Skeletal muscle tissue (tissue), 4 donors: Measurements from ENCODE around the gene HOXB4. TPM values are rescaled to one million over a fixed set of nuclear protein-coding genes. Genes with fewer than 3 reads are reported as not detected.
"Not testable (repeated sequence)": the region's sequence is repeated elsewhere in the genome, so short reads cannot be mapped to it uniquely, and the experiment has no call there.

ENCODE experiments used
- H3K27ac ChIP-seq: one replicate; pipeline ENCODE4 v1.7.0; 2013; ENCODE audit warnings: mild to moderate bottlenecking, low read depth, low read length, inconsistent platforms
- H3K27me3 ChIP-seq, 3 donors: one replicate each; pipeline ENCODE4 v1.7.0; 2013; ENCODE audit warnings: low read length in 3 of 3; ENCODE audit not compliant: control insufficient read depth in 3 of 3, insufficient read depth in 3 of 3
- H3K36me3 ChIP-seq, 3 donors: one replicate each; pipeline ENCODE4 v1.7.0; 2013; ENCODE audit warnings: low read length in 3 of 3; ENCODE audit not compliant: control insufficient read depth in 3 of 3, insufficient read depth in 3 of 3
- H3K4me1 ChIP-seq, 3 donors: one replicate each; pipeline ENCODE4 v1.7.0; 2013; ENCODE audit warnings: low read length in 3 of 3, mild to moderate bottlenecking in 3 of 3; ENCODE audit not compliant: control insufficient read depth in 3 of 3, insufficient read depth in 3 of 3
- H3K4me3 ChIP-seq, 3 donors: one replicate each; pipeline ENCODE4 v1.7.0; 2013; ENCODE audit warnings: low read length in 3 of 3
- H3K9ac ChIP-seq, 3 donors: one replicate each; pipeline ENCODE4 v1.7.0; 2013; ENCODE audit warnings: low read length in 3 of 3, mild to moderate bottlenecking in 3 of 3, moderate library complexity in 2 of 3, low read depth in 1 of 3
- H3K9me3 ChIP-seq, 3 donors: one replicate each; pipeline ENCODE4 v1.7.0; 2013; ENCODE audit warnings: low read length in 3 of 3; ENCODE audit not compliant: control insufficient read depth in 3 of 3
- total RNA-seq: library from RNA; depleted of rRNA; stranded (reverse); fragments of >200 nt; gene quantifications from one replicate; pipeline ENCODE4 v1.2.3, GENCODE V29; 2014
- donor health status: Osteomylitis.

The HOXB4 gene
- total RNA-seq, 1 donor from 2014 or later = 1.0 TPM

DNA sequence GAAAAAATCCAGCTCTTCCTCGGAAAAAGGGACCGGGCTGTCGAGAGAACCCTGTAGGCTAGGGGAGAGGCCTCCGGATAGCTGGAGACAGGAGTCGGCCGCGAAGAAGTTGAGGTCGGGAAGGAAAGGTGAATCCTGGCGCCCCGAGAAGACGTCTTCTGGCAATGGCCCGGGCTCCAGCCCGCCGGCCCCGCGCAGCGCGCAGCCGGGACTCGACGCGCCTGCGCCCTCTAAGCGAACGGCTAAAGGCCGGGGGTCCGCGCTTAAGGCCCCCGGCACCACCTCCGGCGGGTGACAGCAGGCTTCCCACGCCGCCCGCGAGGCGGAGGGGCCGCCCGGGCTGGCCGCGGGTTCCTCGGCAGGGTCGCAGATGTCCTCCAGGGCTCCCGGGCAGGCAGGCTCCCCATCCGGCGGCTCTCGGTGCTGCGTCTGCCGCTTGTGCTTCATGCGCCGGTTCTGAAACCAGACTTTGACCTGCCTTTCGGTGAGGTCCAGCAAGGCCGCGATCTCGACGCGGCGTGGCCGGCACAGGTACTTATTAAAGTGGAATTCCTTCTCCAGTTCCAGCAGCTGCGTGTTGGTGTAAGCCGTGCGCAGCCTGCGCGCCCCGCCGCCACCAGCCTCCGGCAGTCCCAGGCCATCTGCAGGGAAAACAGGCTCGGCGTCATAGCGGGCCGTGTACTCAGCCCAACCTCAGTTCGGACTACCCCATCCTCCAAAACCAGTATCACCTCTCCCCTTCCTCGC lies 34.9 kb downstream of the HOXB4 start:
- Histone ChIP-seq H3K4me3 (peak overlapping the region; percentile 72 to 91 (median 75)), H3K4me1 (peaks cover 4 to 42% (median 5%) of the 10 kb centered on the region in 3 donors), H3K9me3 (no peaks in the 10 kb centered on the region), H3K27ac (peak overlapping the region; percentile 58), H3K27me3 (peaks cover 0 to 67% (median 58%) of the 10 kb centered on the region in 3 donors), H3K36me3 (no peaks in the 10 kb centered on the region), H3K9ac (peak overlapping the region; percentile 45 to 81 (median 76))

- H3K9me3 ChIP-seq = no peaks in the 10 kb centered on the region
- H3K36me3 ChIP-seq = no peaks in the 10 kb centered on the region
- peak overlapping the region; percentile 58 for H3K27ac ChIP-seq
- peak overlapping the region; percentile 45 to 81 (median 76) for H3K9ac ChIP-seq
- H3K4me1 ChIP-seq = peaks cover 4 to 41% (median 5%) of the 10 kb centered on the region in 3 donors
- H3K27me3 ChIP-seq = peaks cover 0 to 63% (median 54%) of the 10 kb centered on the region in 3 donors
- H3K4me3 ChIP-seq = peak overlapping the region; percentile 35 to 91 (median 72)
Measured at GRCh38 chr17:48542698-48543106, 35.4 kb downstream of the HOXB4 start.

DNA sequence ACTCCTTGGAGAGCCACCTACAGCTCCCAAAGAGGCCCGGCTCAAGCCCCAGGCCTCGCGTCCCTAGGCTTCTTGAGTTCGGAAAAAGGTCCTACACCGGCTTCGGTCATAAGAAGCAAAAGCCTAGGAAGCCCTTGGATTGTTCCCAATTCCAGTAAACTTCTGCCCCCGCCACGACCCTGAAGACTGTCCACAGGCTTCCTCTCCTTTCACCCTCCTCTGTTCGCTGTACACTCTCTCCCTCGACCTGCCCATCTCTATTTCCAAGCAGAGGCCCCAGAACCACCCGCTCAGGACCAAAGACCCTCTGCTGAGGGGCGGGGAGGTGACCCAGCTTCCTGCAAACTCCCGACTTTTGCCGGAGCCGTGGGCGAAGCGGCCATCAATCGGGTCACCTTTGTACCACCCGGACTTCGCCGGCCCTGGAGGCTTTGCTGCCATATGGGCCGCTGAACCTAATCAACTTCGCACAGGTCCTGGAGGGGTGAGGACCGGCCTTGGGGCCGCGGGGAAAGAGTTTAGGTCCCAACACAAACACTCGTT lies 36.0 kb downstream of the HOXB4 start:
- Histone ChIP-seq H3K4me3 (peak overlapping the region; percentile 49 to 91 (median 54)), H3K9ac (peak overlapping the region; percentile 50 to 79 (median 53)), H3K9me3 (no peaks in the 10 kb centered on the region), H3K27ac (peak overlapping the region; percentile 62), H3K27me3 (peaks cover 0 to 61% (median 51%) of the 10 kb centered on the region in 3 donors), H3K36me3 (no peaks in the 10 kb centered on the region), H3K4me1 (peaks cover 4 to 37% (median 5%) of the 10 kb centered on the region in 3 donors)

GRCh38 chr17:48541577-48542113 lies 36.5 kb downstream of the HOXB4 start:
- H3K36me3 ChIP-seq = no peaks in the 10 kb centered on the region
- peak overlapping the region; percentile 50 to 79 (median 53) for H3K9ac ChIP-seq
- peaks cover 4 to 32% (median 5%) of the 10 kb centered on the region in 3 donors for H3K4me1 ChIP-seq
- peak overlapping the region; percentile 62 for H3K27ac ChIP-seq
- peaks cover 0 to 56% (median 47%) of the 10 kb centered on the region in 3 donors for H3K27me3 ChIP-seq
- H3K4me3 ChIP-seq = peak overlapping the region; percentile 49 to 91 (median 54)
- H3K9me3 ChIP-seq = no peaks in the 10 kb centered on the region

DNA sequence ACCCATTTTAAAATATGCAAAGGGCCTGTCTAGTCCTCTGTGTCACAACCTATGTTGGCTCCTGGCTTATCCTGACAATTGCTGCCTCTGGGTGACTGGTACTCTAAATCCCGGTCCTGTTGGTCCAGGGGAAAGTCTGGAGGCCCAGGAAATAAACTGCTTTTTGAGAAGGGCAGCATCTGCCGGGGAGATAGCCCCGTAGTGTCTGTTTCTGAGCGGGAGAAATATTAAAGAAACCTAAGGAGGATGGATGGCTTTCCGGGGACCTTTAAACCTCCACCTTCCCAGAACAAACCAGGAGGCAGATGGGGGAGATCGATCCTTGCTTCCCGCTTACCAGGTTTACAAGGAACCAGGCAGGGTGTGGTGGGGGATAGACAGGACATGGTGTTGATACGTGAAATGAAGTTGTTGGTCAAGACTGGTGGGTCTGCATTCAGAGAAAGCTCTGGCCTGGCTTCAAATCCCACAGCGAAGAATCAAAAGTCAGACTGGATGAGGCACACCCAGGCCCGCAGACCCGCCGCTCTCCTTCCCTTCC lies 37.0 kb downstream of the HOXB4 start:
- Histone ChIP-seq H3K4me3 (peak overlapping the region; percentile 15 to 91 (median 45)), H3K4me1 (peaks cover 4 to 29% (median 5%) of the 10 kb centered on the region in 3 donors), H3K27ac (peak overlapping the region; percentile 62), H3K27me3 (peaks cover 0 to 50% (median 47%) of the 10 kb centered on the region in 3 donors), H3K9me3 (no peaks in the 10 kb centered on the region), H3K36me3 (no peaks in the 10 kb centered on the region), H3K9ac (peak overlapping the region in 1 of 3 donors; percentile 79)

DNA sequence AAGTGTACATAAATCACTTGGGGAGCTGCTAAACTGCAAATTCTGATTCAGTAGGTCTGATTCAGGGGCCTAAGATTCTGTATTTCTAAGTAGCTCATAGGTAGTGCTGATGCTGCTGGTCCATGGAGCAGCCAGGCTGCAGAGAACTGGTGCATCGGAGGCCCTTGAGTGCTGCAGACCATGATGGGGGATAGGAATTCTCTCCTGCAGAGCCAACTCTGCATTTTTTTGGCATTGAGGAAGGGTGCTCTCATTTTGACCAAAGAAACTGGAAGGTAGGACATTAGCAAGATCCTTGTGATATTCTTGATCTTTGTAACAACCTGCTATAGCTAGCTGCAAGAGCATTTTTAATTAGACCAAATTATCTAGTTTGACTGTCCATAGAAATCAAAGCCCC lies 37.9 kb downstream of the HOXB4 start:
- Histone ChIP-seq H3K4me3 (no peak overlapping the region), H3K9ac (no peak overlapping the region), H3K27ac (no peak overlapping the region), H3K4me1 (peaks cover 4 to 21% (median 5%) of the 10 kb centered on the region in 3 donors), H3K27me3 (peaks cover 0 to 43% (median 40%) of the 10 kb centered on the region in 3 donors), H3K36me3 (no peaks in the 10 kb centered on the region), H3K9me3 (no peaks in the 10 kb centered on the region)

- Histone ChIP-seq H3K36me3 (no peaks in the 10 kb centered on the region), H3K27ac (no peak overlapping the region), H3K9ac (no peak overlapping the region), H3K4me3 (no peak overlapping the region), H3K27me3 (peaks cover 0 to 40% (median 37%) of the 10 kb centered on the region in 3 donors), H3K4me1 (peaks cover 4 to 18% (median 5%) of the 10 kb centered on the region in 3 donors), H3K9me3 (no peaks in the 10 kb centered on the region)
Measured at GRCh38 chr17:48539177-48539576, 39.0 kb downstream of the HOXB4 start.

GRCh38 chr17:48537316-48537715 lies 40.8 kb downstream of the HOXB4 start:
- no peak overlapping the region for H3K9ac ChIP-seq
- no peak overlapping the region for H3K27ac ChIP-seq
- H3K27me3 ChIP-seq = peaks cover 0 to 33% (median 24%) of the 10 kb centered on the region in 3 donors
- H3K9me3 ChIP-seq = no peaks in the 10 kb centered on the region
- no peak overlapping the region for H3K4me3 ChIP-seq
- no peaks in the 10 kb centered on the region for H3K36me3 ChIP-seq
- peaks cover 0 to 14% (median 0%) of the 10 kb centered on the region in 3 donors for H3K4me1 ChIP-seq

GRCh38 chr17:48535793-48536559 lies 42.2 kb downstream of the HOXB4 start:
- H3K9me3 ChIP-seq, H3K4me1 ChIP-seq, H3K9ac ChIP-seq, H3K27ac ChIP-seq, H3K36me3 ChIP-seq, H3K4me3 ChIP-seq: not testable (repeated sequence)
- peaks cover 0 to 25% (median 12%) of the 10 kb centered on the region in 3 donors for H3K27me3 ChIP-seq
